ENCODE results near the gene ASTN2. TPM values are rescaled to one million over a fixed set of nuclear protein-coding genes. Genes with fewer than 3 reads are reported as not detected.

The ASTN2 gene
- total RNA-seq, 1 donor from 2014 or later, result 10.0 TPM

DNA sequence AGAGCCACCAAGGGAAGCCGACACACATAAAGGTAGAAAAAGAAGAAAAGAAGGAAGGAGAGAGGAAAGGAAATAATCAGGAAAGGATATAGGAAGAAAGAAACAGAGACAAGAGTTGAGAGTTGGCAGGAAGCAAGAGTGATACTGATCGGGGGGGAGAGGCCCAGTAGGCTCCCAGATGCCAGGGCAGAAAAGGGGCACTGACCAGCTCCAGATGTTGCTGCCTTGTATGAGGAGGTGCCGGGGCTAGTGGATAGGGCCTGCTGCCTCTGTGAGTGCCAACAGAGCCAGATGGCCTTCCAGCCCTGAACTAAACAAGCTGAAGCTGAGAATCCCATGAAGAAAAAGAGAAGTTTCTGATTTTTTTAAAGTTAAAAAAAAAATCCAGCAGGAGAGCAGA, 809.8 kb downstream of the ASTN2 start:
- H3K27ac Mint-ChIP-seq (ENCODE audit: unreplicated experiment), result peak overlapping the region; percentile 7
- no peak for DNase-seq (ENCODE audit: low spot score)
- peak overlapping the region; percentile 10 for H3K4me3 Mint-ChIP-seq (ENCODE audit: unreplicated experiment)
- H3K27me3 Mint-ChIP-seq (ENCODE audit: unreplicated experiment), result no peaks in the 10 kb centered on the region
- no peaks in the 10 kb centered on the region for H3K9me3 Mint-ChIP-seq (ENCODE audit: unreplicated experiment)
- peaks cover 2% of the 10 kb centered on the region for H3K36me3 Mint-ChIP-seq (ENCODE audit: low read depth, unreplicated experiment)
- H3K4me1 Mint-ChIP-seq (ENCODE audit: unreplicated experiment), result peaks cover 20% of the 10 kb centered on the region
- TF ChIP-seq, protein P1, sequence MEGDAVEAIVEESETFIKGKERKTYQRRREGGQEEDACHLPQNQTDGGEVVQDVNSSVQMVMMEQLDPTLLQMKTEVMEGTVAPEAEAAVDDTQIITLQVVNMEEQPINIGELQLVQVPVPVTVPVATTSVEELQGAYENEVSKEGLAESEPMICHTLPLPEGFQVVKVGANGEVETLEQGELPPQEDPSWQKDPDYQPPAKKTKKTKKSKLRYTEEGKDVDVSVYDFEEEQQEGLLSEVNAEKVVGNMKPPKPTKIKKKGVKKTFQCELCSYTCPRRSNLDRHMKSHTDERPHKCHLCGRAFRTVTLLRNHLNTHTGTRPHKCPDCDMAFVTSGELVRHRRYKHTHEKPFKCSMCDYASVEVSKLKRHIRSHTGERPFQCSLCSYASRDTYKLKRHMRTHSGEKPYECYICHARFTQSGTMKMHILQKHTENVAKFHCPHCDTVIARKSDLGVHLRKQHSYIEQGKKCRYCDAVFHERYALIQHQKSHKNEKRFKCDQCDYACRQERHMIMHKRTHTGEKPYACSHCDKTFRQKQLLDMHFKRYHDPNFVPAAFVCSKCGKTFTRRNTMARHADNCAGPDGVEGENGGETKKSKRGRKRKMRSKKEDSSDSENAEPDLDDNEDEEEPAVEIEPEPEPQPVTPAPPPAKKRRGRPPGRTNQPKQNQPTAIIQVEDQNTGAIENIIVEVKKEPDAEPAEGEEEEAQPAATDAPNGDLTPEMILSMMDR (IDR thresholded peaks at IDR 0.05; ENCODE audit: unreplicated experiment), result no peak

DNA sequence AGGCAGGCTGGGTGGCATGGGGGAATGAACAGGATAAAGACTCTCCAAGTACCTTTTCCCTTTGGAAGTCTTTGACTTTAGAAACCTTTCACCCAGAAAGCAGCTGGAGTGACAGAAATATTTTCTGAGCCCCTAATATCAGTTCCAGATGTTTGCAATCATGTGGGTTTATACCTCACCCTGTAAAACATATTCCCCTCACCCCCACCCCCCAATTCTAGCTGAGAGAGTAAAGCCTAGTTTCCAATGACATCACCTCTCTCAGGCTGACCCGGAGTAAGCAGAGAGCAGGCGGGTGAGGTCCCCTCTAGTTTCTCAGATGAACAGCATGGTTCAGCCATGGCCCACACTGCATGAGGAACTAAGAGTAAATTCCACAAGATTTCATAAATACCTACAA, 810.6 kb downstream of the ASTN2 start:
- H3K4me3 Mint-ChIP-seq (ENCODE audit: unreplicated experiment), result no peak overlapping the region
- no peak overlapping the region for H3K27ac Mint-ChIP-seq (ENCODE audit: unreplicated experiment)
- H3K27me3 Mint-ChIP-seq (ENCODE audit: unreplicated experiment), result no peaks in the 10 kb centered on the region
- H3K4me1 Mint-ChIP-seq (ENCODE audit: unreplicated experiment), result peaks cover 20% of the 10 kb centered on the region
- no peaks in the 10 kb centered on the region for H3K9me3 Mint-ChIP-seq (ENCODE audit: unreplicated experiment)
- peaks cover 2% of the 10 kb centered on the region for H3K36me3 Mint-ChIP-seq (ENCODE audit: low read depth, unreplicated experiment)
- DNase-seq (ENCODE audit: low spot score), result no peak
- TF ChIP-seq, protein P1 (IDR thresholded peaks at IDR 0.05; ENCODE audit: unreplicated experiment), result no peak

DNA sequence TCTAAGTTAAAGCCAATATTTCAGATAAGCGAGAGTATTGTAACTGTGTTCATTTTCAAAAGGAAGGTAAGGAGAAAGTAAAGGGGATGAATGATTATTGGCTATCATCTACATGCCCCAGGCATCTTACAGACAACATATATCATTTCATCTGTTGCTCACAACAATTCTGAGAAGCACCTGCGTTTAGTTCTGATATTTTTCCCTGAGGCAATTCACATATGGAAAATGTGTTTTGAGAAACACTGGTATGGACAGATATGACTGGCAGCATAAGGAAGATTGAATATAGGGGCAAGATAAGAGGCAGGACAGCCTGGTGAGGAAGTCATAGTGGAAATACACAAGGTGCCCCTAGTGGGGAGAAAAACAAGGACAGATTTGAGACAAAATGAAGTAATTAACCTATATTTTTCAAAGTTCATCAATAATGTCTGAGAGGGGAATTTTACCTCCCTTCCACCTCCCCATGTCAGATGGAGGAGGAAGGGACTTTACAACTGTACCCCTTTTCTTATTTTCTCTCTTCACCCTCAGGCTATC, 815.4 kb downstream of the ASTN2 start:
- peaks cover 2% of the 10 kb centered on the region for H3K36me3 Mint-ChIP-seq (ENCODE audit: low read depth, unreplicated experiment)
- no peak overlapping the region for H3K27ac Mint-ChIP-seq (ENCODE audit: unreplicated experiment)
- no peaks in the 10 kb centered on the region for H3K27me3 Mint-ChIP-seq (ENCODE audit: unreplicated experiment)
- DNase-seq (ENCODE audit: low spot score), result no peak
- H3K4me1 Mint-ChIP-seq (ENCODE audit: unreplicated experiment), result peaks cover 3% of the 10 kb centered on the region
- H3K4me3 Mint-ChIP-seq (ENCODE audit: unreplicated experiment), result no peak overlapping the region
- TF ChIP-seq, protein P1 (IDR thresholded peaks at IDR 0.05; ENCODE audit: unreplicated experiment), result peak; percentile 41
- H3K9me3 Mint-ChIP-seq (ENCODE audit: unreplicated experiment), result no peaks in the 10 kb centered on the region

DNA sequence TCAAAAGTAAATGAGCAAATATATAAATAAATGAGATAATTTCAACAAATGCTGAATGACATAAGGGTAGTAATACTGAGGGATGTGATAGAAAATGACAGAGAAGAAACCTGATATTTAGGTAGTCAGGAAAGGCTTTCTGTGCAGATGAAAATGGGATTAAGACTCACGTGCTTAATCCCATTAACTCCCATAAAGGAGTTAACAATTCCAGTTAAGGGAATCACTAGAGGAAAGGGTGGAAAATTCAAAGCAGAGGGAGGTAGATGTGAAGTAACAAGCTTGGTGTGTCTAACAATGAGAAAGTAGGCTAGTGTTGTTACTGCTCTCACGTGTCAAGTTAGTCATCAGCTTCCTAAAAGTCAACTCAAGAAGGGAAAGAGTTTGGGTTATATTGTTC, 818.2 kb downstream of the ASTN2 start:
- no peak overlapping the region for H3K4me3 Mint-ChIP-seq (ENCODE audit: unreplicated experiment)
- no peak overlapping the region for H3K27ac Mint-ChIP-seq (ENCODE audit: unreplicated experiment)
- H3K9me3 Mint-ChIP-seq (ENCODE audit: unreplicated experiment), result no peaks in the 10 kb centered on the region
- no peaks in the 10 kb centered on the region for H3K4me1 Mint-ChIP-seq (ENCODE audit: unreplicated experiment)
- no peaks in the 10 kb centered on the region for H3K27me3 Mint-ChIP-seq (ENCODE audit: unreplicated experiment)
- TF ChIP-seq, protein P1 (IDR thresholded peaks at IDR 0.05; ENCODE audit: unreplicated experiment), result no peak
- peaks cover 2% of the 10 kb centered on the region for H3K36me3 Mint-ChIP-seq (ENCODE audit: low read depth, unreplicated experiment)
- no peak for DNase-seq (ENCODE audit: low spot score)

DNA sequence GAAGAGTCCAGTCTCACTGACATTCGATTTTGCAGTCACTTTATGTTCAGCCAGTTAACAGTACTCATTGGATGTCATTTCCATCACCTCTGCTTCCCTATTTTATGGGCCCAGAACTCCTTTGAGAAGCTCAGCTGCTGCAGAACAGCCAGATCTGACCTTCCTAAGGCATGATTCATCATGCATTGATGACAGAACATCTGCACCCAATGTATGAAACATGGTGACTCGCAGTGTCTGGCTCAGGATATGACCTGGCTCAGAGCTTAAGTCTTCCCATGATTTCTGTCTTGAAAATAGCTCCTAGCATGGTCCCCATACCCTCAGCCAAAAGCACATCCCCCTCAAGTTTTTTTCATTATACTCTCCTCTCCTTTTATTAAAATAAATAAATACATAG, 820.3 kb downstream of the ASTN2 start:
- no peaks in the 10 kb centered on the region for H3K9me3 Mint-ChIP-seq (ENCODE audit: unreplicated experiment)
- no peaks in the 10 kb centered on the region for H3K4me1 Mint-ChIP-seq (ENCODE audit: unreplicated experiment)
- H3K27me3 Mint-ChIP-seq (ENCODE audit: unreplicated experiment), result no peaks in the 10 kb centered on the region
- H3K36me3 Mint-ChIP-seq (ENCODE audit: low read depth, unreplicated experiment), result no peaks in the 10 kb centered on the region
- TF ChIP-seq, protein P1 (IDR thresholded peaks at IDR 0.05; ENCODE audit: unreplicated experiment), result no peak
- H3K4me3 Mint-ChIP-seq (ENCODE audit: unreplicated experiment), result no peak overlapping the region
- DNase-seq (ENCODE audit: low spot score), result no peak
- H3K27ac Mint-ChIP-seq (ENCODE audit: unreplicated experiment), result no peak overlapping the region
